GM21526 (cell line): ENCODE results near the gene CFAP73.
"Not testable (repeated sequence)": the region's sequence is repeated elsewhere in the genome, so short reads cannot be mapped to it uniquely, and the experiment has no call there.

Experiments used
- ATAC-seq: cut with Tn5 transposase; IDR thresholded peaks from one replicate; pipeline ENCODE4 v1.9.1; 2021; ENCODE audit warnings: moderate library complexity; ENCODE audit not compliant: unreplicated experiment, low FRiP score

CFAP73 gene

DNA sequence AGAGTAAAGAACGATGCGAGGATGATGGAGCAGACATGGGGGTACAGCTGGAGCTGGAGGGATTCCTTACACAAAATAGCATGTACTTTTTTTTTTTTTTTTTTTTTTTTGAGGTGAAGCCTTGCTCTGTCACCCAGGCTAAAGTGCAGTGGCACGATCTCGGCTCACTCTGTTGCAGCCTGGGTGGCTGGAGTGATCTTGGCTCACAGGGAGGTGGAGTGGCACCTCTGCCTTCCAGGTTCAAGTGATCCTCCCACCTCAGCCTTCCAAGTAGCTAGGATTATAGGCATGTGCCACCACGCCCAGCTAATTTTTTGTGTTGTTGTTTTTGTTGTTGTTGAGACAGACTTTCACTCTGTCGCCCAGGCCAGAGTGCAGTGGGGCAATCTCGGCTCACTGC is 8.8 kb upstream of the CFAP73 start:
- ATAC-seq = no peak

DNA sequence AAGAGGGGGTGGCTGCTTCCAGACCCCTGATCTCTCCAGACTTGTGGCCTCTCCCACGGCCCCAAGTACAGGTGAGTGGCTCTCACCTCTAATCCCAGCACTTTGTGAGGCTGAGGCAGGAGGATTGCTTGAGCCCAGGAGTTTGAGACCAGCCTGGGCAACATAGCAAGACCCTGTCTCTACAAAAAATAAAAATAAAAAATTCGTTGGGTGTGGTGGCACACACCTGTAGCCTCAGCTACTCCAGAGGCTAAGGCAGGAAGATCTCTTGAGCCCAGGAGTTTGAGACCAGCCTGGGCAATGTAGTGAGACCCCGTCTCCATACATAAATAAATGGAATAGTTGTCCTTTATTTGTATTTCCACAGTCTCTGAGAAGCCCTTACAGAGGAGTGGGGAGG is 7.8 kb upstream of the CFAP73 start:
- not testable (repeated sequence) for ATAC-seq

DNA sequence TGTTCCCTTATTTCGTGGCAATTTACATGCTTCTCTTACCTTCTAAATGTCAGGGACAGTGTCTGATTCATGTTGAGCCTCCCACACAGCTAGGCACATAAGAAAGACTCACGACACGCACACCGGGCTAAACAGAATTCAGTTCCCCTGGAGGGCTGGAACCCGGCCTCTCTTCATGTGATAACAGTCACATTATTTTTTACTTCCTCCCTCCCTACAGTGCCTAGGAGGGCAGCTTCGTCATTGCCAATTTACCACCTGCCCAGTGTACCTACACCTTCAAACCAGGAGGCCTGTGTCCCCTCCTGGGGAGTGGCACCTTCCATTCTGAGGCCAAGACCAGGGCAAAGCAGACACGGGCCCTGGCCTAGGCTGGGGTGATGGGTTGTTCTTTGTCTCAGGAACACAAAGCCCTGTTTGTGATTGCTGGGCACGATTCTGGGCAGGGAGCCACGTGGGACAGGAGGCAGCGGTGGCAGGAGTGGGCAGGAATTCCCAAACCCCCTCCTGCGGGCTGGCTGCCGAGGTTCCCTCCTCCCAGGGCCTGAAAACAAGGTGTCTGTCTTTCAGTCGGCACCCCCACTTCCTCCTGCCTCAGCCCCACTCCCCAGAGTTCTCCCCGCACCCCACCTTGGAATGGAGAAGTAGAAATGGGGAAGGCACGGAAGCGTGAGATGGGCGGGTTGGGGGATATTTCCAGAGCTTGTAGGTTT is 7.2 kb upstream of the CFAP73 start:
- no peak for ATAC-seq

DNA sequence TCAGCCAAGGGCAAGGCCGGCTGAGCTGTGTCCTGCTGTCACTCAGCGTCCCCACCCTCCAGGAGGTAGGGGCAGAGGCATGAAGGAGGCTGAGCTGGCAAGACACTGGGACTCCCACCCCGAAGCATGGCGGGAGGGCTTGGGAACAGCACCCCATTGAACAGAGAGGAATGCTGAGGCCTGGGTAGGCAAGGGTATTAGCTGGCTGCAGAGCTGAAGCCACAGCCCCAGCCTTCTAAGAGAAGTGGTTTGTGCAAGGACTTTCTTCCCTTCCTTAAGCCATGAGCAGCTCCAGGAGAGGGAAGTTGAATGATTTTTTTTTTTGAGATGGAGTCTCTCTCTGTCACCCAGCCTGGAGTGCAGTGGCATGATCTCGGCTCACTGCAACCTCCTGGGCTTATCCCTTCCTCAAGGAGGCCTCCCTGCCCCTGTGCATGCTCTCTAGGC is 6.6 kb upstream of the CFAP73 start:
- no peak for ATAC-seq

DNA sequence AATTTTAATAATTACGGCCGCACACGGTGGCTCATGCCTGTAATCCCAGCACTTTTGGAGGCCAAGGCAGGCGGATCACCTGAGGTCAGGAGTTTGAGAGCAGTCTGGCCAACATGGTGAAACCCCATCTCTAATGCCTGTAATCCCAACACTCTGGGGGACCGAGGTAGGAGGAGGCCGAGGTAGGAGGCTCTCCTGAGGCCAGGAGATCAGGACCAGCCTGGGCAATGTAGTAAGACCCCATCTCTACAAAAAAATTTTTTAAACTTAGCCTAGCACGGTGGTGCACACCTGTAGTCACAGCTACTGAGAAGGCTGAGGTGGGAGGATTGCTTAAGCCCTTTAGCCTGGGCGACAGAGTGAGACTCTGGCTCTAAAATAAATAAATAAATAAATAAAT is 5.6 kb upstream of the CFAP73 start:
- no peak for ATAC-seq

DNA sequence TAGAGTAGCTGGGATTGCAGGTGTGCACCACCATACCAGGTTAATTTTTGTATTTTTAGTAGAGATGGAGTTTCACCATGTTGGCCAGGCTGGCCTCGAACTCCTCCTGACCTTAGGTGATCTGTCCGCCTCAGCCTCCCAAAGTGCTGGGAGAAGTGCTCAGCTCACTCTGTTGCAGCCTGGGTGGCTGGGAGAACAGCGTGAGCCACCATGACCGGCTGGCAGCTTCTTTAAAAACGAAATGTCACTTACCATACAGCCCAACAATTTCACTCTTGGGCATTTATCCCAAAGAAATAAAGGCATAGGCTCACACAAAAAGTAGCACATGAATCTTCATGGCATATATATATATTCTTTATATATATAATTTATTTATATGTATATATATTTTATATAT is 4.7 kb upstream of the CFAP73 start:
- no peak for ATAC-seq

DNA sequence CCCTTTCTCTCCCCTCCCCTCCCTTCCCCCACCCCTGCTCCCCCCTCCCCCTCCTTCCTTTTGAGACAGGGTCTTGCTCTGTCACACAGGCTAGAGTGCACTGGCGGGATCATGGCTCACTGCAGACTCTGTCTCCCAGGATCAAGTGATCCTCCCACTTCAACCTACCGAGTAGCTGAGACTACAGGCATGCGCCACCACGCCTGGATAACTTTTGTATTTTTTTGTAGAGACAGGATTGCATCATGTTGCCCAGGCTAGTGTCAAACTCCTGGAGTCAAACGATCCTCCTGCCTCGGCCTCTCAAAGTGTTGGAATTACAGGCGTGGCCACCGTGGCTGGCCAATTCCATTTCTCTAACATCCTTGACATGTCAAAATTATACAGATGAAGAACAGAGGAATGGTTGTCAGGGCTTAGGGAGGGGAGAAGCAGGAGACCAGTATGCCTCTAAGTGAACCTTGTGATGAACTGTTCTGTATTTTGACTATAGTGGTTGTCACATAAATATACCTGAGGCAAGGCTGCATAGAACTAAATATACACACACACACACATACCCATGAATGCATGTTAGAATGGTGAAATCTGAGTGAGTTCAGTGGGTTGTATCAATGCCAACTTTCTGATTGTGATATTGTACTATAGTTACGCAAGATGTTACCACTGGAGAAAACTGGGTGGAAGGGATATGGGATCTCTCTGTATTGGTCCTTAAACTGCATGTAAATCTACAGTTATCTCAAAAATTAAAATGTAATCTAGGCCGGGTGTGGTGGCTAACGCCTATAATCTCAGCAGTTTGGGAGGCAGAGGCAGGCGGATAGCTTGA is 3.6 kb upstream of the CFAP73 start:
- no peak for ATAC-seq

DNA sequence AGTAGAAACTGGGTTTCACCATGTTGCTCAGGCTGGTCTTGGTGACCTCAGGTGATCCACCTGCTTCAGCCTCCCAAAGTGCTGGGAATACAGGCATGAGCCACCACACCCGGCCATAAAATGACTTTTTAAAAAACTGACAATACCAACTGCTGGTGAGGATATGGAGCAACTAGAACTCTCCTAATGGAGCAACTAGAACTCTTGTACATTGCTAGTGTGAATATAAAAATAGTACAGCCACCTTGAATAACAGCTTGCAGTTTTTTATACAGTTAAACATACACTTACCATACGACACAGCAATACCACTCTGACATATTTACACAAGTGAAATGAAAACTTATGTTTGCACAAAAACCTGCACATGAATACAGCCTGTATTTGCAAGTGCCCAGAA is 2.5 kb upstream of the CFAP73 start:
- no peak for ATAC-seq

DNA sequence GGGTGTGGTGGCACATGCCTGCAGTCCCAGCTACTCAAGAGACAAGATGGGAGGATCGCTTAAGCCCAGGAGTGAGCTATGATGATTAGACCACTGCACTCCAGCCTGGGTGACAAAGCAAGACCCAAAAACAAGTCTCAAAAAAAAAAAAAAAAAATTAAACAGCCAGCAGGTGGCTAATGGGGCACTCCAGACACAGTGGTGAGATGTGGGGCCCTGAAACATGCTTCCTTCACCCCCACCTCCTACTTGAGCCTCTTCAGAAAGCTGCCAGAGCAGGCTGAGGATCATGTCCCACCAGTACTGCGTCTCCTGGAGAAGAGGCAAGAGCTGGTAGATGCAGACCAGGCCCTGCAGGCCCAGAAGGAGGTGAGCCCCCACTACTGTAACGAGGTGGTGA is 2.1 kb downstream of the CFAP73 start:
- no peak for ATAC-seq

DNA sequence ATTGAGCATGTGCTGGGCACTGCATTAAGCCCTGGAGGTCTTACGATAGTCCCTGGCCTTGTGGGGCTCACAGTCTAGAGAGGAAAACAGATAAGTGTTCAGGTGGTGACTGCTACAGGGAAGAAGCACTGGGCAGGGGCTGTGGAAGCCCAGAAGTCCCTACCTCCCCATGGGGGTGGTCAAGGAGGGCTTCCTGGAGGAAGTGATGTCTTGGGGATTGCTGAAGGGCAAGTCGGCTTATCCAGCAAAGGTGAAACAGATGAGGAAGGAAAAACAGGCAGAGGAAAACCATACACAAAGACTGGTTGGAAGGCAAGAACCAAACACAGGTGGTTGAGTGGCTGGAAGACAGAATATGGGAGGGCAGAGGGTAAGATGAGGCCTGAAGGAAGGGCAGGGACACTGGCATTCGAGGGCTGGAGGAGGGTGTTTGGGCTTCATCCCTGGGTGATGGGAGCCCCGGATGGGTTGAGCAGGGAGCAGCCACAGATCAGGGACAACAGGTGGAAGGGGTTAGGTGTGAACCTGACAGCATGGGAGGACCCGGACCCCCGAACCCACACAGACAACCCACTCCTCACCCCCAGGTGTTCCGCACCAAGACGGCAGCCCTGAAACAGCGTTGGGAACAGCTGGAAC is 2.8 kb downstream of the CFAP73 start:
- ATAC-seq = no peak

DNA sequence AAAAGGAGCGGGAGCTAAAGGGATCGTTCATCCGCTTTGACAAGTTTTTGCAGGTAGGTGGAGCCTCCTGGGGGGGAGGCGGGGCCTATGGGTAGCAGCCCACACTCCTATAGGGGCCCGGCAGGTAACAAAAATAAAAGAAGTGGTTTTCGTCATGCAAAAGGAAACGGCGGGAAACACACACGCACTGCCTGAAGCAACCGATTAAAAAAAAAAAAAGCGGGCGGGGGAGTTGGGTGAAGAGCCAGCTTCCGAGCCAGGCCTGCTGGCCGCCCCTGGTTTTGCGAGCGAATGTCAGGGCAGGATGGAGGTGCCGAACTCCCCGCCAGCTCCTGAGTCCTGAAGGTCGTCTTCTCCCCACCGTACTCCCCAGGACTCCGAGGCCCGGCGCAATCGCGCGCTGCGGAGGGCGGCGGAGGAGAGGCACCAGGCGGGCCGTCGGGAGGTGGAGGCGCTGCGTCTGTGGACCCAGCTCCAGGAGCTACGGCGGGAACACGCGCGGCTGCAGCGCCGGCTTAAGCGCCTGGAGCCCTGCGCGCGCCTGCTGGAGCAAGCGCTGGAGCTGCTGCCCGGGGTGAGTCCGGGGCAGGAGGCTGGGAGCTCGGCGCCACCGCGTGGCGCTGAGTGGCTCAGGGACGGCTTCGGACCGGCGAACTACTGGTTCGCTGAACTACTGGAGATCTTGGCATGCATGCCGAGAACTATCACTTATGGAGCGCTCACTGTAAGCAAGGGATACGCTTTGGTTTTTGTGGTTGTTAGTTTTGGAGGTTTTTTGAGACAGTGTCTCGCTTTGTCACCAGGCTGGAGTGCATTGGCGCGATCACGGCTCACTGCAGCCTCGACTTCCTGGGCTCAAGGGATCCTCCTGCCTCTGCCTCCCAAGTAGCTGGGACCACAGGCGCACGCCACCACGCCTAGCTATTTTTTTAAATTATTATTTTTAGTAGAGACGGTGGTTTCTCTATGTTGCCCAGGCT is 3.6 kb downstream of the CFAP73 start:
- no peak for ATAC-seq

DNA sequence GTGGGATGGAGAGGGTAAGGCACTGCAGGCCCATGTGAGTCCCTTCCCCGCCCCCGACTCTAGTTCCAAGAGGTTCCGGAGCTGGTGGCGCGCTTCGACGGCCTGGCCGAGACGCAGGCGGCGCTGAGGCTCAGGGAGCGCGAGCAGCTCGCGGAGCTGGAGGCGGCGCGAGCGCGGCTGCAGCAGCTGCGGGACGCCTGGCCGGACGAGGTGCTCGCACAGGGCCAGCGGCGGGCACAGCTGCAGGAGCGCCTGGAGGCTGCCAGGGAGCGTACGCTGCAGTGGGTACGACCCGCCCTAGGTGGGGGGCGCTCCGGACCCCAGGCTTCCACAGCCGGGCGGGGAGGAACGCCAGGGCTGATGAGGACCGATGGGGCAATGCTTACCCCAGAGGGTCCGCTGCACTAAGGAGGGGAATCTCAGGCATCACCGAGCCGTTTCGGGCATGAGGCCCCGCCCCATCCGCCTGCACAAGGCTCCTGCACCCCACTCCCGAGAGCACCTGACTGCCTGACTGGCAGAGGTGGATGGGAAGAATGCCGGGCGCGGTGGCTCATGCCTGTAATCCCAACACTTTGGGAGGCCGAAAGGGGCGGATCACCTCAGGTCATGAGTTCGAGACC is 4.9 kb downstream of the CFAP73 start:
- ATAC-seq = no peak

DNA sequence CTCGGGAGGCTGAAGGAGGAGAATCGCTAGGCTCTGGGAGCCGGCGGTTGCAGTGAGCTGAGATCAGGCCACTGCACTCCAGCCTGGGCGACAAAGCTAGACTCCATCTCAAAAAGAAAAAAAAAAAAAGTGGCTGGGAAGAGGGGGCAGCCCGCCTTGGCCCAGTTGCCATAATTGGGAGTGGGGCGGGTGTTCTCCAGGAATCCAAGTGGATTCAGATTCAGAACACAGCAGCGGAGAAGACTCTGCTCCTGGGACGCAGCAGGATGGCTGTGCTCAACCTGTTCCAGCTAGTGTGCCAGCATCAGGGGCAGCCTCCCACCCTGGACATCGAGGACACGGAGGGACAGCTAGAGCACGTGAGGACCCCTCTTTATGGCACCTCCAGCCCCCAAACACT is 5.5 kb downstream of the CFAP73 start:
- no peak for ATAC-seq

DNA sequence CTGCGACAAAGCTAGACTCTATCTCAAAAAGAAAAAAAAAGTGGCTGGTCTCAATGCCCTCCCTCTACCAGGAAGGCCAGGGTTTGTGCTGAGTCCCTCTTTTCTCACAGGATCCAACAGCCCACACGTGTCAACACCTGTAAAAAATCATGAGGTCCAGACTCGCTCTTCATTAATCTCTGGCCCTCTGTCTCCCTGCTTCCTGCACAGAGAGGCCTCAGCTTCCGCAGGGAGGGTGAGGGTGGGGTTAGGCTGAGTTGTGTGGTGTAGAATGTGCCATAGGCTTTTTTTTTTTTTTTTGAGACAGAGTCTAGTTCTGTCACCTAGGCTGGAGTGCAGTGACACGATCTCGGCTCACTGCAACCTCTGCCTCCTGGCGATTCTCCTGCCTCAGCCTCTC is 6.1 kb downstream of the CFAP73 start:
- ATAC-seq = no peak

DNA sequence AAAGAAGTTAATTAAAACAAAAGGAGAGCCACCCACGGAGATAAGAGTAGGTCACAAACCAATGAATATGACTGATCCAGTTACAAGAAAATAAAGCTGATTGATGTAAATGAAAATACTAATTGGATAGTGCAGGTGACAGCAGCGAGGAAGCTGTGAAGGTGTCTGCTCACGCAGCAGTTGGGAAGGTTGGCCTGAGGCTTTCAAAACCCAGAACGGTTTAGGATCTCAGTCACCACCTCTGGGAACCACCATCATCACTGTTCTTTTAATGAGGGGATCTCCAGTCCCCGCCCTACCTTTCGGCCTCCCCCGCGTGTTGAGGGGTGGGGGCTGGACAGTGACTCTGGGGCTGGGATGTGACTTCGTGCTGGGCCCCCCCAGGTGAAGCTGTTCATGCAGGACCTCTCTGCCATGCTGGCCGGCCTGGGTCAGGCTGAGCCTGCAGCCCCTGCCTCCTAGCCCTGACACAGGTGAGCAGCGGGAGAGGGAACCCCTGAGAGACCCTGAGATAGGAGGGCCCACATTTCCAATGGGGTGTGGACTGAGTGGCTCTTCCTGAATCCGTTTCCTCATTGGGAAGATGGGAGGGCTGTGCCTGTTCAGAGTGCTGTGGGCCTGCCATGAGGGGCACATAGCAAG is 7.8 kb downstream of the CFAP73 start:
- ATAC-seq = no peak

DNA sequence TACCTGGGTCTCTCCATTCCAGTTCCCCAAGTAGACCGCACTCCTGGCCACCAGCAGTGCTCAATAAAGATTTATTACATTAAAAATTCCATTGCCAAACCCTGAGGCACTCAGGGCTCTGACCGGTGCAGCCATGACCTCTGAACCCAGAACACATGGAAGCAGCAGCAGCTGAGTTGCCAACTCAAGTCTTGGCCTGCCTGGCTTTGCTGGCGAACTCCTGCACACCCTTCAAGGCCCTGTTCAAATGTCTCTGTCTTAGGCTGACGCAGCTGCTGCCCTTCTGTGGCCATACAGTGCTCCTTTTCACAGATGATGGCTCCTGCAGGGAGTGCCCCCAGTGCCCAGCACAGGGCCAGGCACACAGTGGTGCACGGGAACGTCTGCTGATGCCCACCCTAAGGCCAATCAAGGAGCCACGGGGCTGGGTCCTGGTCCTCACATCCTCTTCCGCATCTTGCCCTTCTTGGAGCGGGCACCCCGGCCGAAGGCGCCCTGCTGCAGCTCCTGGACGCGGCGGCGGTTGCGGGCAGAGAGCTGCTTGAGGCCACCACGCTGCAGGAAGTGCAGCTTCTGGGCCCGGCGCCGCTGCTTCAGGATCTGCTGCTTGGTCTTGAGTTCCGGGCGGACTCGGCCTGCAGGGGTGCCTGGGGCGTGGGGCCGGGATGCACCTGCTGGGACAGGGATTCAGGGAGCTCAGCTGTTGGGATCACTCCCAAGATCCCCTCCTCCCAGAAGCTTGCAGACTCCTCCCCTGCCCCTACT is 9.1 kb downstream of the CFAP73 start:
- ATAC-seq = no peak

DNA sequence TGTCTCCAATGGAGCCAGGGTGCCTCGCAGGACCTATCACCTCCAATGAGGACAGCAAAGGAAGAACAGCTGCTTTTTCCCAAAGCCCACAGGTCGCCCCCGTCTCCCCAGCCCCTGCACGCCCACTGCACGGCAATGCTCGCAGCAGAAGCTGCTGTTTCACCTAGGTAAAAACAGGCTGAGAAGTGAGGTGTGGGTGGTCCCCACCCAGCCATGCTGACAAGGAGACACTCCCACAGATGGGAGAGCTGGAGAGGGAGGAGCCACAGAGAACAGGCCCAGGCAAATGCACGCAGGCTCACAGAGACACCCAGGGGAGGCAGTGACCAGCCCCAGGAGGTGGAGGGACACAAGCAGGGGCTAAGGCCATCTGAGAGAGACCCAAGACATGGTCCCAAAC is 10.4 kb downstream of the CFAP73 start:
- ATAC-seq = no peak

DNA sequence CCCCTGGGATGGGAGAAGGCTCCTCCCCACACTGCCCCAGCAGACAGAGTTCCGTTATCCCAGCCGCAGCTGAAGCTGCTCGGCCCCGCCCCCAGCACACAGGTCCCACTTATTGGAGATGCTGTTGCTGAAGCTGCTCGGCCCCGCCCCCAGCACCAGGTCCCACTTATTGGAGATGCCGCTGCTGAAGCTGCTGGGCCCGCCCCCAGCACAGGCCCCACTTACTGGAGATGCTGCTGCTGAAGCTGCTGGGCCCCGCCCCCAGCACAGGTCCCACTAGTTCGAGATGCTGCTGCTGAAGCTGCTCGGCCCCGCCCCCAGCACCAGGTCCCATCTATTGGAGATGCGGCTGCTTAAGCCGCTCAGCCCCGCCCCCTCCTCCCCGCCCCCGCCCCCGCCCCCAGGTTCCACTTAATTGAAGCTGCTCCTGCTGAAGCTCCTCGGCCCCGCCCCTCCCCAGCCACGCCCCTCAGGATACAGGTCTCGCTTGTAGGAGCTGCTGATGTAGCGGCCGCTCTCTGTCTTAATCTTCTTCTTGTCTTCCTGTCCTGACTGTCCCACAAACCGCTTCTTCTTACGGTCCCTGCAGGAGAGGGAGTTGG is 12.0 kb downstream of the CFAP73 start:
- ATAC-seq = no peak
